A549 (cell line): ENCODE data around the gene POLR3B. TPM values are rescaled to one million over a fixed set of nuclear protein-coding genes. Genes with fewer than 3 reads are reported as not detected.

Experiments used
- ATAC-seq, 2 experiments: fragments of 200-7000 bp in 1 of 2; fragments of >200 bp in 1 of 2; cut with Nextera tagmentation in 1 of 2; cut with Tn5 transposase in 1 of 2; 3 replicates each; pipeline versions ENCODE4 v1.8.0 to v1.9.1; 2018 to 2020; ENCODE audit warnings: mild to moderate bottlenecking in 1 of 2, moderate library complexity in 1 of 2
- CTCF ChIA-PET: fragments of 300-600 bp; sonication (Branson Sonifier 250); formaldehyde crosslinking; extraction: SDS; loops from one replicate; lab custom pipeline; 2021; ENCODE audit warnings: antibody characterized with exemption, inconsistent platforms; lab: Yijun Ruan, JAX
- POLR2A ChIA-PET: fragments of 350-600 bp; formaldehyde crosslinking; extraction: SDS; loops from one replicate; lab custom pipeline; 2021; ENCODE audit warnings: antibody characterized with exemption, inconsistent platforms; lab: Yijun Ruan, JAX
- DNase-seq, 2 experiments: peaks; one replicate each; pipeline versions ENCODE4 v3.0.0 to v3.0.0-alpha.2; 2011 to 2016; ENCODE audit warnings: low read depth in 1 of 2, low spot score in 1 of 2
- FAIRE-seq: peaks from 2 replicates; lab custom pipeline; 2011; peaks lifted over from hg19 to GRCh38; lab: Jason Lieb, UNC
- H3K27ac ChIP-seq, 2 experiments: fragments of >200 bp; sonication (Bioruptor Twin); formaldehyde crosslinking; 3 replicates each; pipeline ENCODE4 v1.5.1; 2016 to 2017
- H3K4me1 ChIP-seq: fragments of >200 bp; sonication (Bioruptor Twin); formaldehyde crosslinking; 3 replicates; pipeline ENCODE4 v1.6.1; 2016
- H3K4me2 ChIP-seq: fragments of >200 bp; sonication (Bioruptor Twin); formaldehyde crosslinking; 3 replicates; pipeline ENCODE4 v1.6.1; 2016
- H3K4me3 ChIP-seq: fragments of >200 bp; sonication (Bioruptor Twin); formaldehyde crosslinking; 3 replicates; pipeline ENCODE4 v1.5.1; 2016
- H3K9me3 ChIP-seq: fragments of >200 bp; sonication (Bioruptor Twin); formaldehyde crosslinking; 3 replicates; pipeline ENCODE4 v1.6.1; 2016
- CBX8 ChIP-seq: fragments of 200-600 bp; sonication (generic); IDR thresholded peaks from 2 replicates; pipeline ENCODE4 v1.6.1; 2016
- CHD4 ChIP-seq: fragments of 200-600 bp; sonication (generic); IDR thresholded peaks from 2 replicates; pipeline ENCODE4 v1.6.1; 2016; ENCODE audit warnings: antibody characterized with exemption, mild to moderate bottlenecking, borderline replicate concordance
- EHF ChIP-seq: fragments of 250-450 bp; sonication (Bioruptor Pico); IDR thresholded peaks from 2 replicates; pipeline ENCODE4 v1.5.0; 2020; ENCODE audit warnings: mild to moderate bottlenecking
- FOSL2 ChIP-seq, 2 experiments: fragments of 450-650 bp in 1 of 2; fragments of >200 bp in 1 of 2; sonication (Bioruptor Twin) in 1 of 2; formaldehyde crosslinking; IDR thresholded peaks; 2 replicates each; pipeline versions ENCODE4 v1.5.0 to v1.6.1; 2016 to 2020; ENCODE audit warnings: mild to moderate bottlenecking in 1 of 2, moderate library complexity in 1 of 2
- FOXS1 ChIP-seq: fragments of 250-450 bp; sonication (Bioruptor Pico); IDR thresholded peaks from 2 replicates; pipeline ENCODE4 v1.5.0; 2020; ENCODE audit warnings: mild to moderate bottlenecking, moderate library complexity
- HOXA7 ChIP-seq: fragments of 250-450 bp; sonication (Bioruptor Pico); IDR thresholded peaks from 2 replicates; pipeline ENCODE4 v1.5.0; 2020; ENCODE audit warnings: mild to moderate bottlenecking, moderate library complexity
- HOXB5 ChIP-seq: fragments of 250-450 bp; sonication (Bioruptor Pico); IDR thresholded peaks from 2 replicates; pipeline ENCODE4 v1.5.0; 2020; ENCODE audit warnings: mild to moderate bottlenecking, moderate library complexity
- MYC ChIP-seq: IDR thresholded peaks from 2 replicates; pipeline ENCODE4 v1.6.1; 2012; ENCODE audit warnings: mild to moderate bottlenecking, inconsistent platforms, low read length, improper control_type of control experiment, borderline replicate concordance
- NFE2L2 ChIP-seq: fragments of 150-350 bp; conservative IDR thresholded peaks from 2 replicates; pipeline ENCODE4 v1.6.1; 2014; ENCODE audit warnings: low read length
- POLR2AphosphoS2 ChIP-seq: conservative IDR thresholded peaks from 2 replicates; pipeline ENCODE4 v1.6.1; 2012; ENCODE audit warnings: low read length, improper control_type of control experiment, inconsistent platforms
- RAD21 ChIP-seq, 2 experiments: fragments of >200 bp in 1 of 2; sonication (Bioruptor Twin) in 1 of 2; formaldehyde crosslinking in 1 of 2; IDR thresholded peaks in 1 of 2; conservative IDR thresholded peaks in 1 of 2; 2 replicates in 1 of 2; 3 replicates in 1 of 2; pipeline ENCODE4 v1.6.1; 2012 to 2018; ENCODE audit warnings: inconsistent platforms in 1 of 2
- RCOR1 ChIP-seq: fragments of 150-350 bp; IDR thresholded peaks from 2 replicates; pipeline ENCODE4 v1.6.1; 2014; ENCODE audit warnings: antibody characterized with exemption, low read length, low read depth
- RFX5 ChIP-seq: fragments of 450-650 bp; IDR thresholded peaks from 2 replicates; pipeline ENCODE4 v1.7.1; 2014; ENCODE audit warnings: antibody characterized with exemption, mild to moderate bottlenecking, moderate library complexity
- SREBF2 ChIP-seq: fragments of 450-650 bp; IDR thresholded peaks from 2 replicates; pipeline ENCODE4 v1.6.1; 2014; ENCODE audit warnings: mild to moderate bottlenecking, moderate library complexity
- TP53 ChIP-seq: fragments of 250-450 bp; sonication (Bioruptor Pico); IDR thresholded peaks from 2 replicates; pipeline ENCODE4 v1.5.0; 2021; ENCODE audit warnings: mild to moderate bottlenecking, moderate library complexity
- ZFP36 ChIP-seq: fragments of 450-650 bp; IDR thresholded peaks from 2 replicates; pipeline ENCODE4 v1.6.1; 2014; ENCODE audit warnings: borderline replicate concordance; ENCODE audit not compliant: partially characterized antibody
- WGBS: methylation state at CpG from one replicate; pipeline ENCODE4 v1.1.6; 2017; ENCODE audit errors: missing lambda C conversion rate; 5-methylcytosine and 5-hydroxymethylcytosine counted together
- polyA plus RNA-seq, 4 experiments: library from polyadenylated mRNA; depleted of rRNA in 3 of 4; stranded (reverse); fragments of >200 nt; fragmentation: RNase III in 1 of 4; extraction: RNeasy Plus Mini Kit Qiagen cat#74134 plus additional on column Dnase treatment in 1 of 4; gene quantifications; 2 replicates in 3 of 4; 3 replicates in 1 of 4; pipeline ENCODE4 v1.2.3, GENCODE V29; 2011 to 2017
- TF ChIP-seq, protein P1 (sequence below): IDR thresholded peaks from 2 replicates; pipeline ENCODE4 v1.6.1; 2012; ENCODE audit warnings: low read depth, borderline replicate concordance
- TF ChIP-seq, protein P2 (sequence below): IDR thresholded peaks from 2 replicates; pipeline ENCODE4 v1.6.1; 2012
- TF ChIP-seq, protein P3 (sequence below): fragments of 450-650 bp; IDR thresholded peaks from 2 replicates; pipeline ENCODE4 v1.6.1; 2014; ENCODE audit warnings: antibody characterized with exemption
- TF ChIP-seq, protein P4 (sequence below): fragments of 200-600 bp; sonication (generic); IDR thresholded peaks from 2 replicates; pipeline ENCODE4 v1.6.1; 2016; ENCODE audit warnings: antibody characterized with exemption, mild to moderate bottlenecking, moderate library complexity
- TF ChIP-seq, protein P5 (sequence below): fragments of 250-450 bp; sonication (Bioruptor Pico); IDR thresholded peaks from 2 replicates; pipeline ENCODE4 v1.5.0; 2021; ENCODE audit warnings: mild to moderate bottlenecking, moderate library complexity, borderline replicate concordance

Gene POLR3B
- polyA plus RNA-seq, 2 of the 4 experiments (the other 2 are of a cell fraction): 5.4 to 10.7 TPM

DNA sequence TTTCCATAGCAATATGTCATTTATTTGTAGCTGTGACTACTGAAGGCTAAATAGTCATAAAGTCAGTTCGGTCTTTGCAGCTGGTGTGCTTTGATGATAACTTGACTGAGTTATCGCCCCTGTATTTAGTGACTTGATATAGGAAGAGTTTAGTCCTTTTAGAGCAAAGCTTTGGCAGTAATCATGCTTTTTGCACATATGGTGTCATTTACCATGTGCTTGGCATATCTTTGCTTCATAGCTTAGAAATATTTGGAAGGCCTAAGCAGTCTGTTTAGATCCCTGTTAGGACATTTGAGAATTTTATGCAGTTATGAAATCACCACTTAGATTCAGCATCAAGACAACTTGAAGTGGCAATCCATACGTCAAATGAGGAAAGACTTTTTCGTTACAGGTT, 31.6 kb downstream of the POLR3B start (continued):
- TF ChIP-seq, protein P1, sequence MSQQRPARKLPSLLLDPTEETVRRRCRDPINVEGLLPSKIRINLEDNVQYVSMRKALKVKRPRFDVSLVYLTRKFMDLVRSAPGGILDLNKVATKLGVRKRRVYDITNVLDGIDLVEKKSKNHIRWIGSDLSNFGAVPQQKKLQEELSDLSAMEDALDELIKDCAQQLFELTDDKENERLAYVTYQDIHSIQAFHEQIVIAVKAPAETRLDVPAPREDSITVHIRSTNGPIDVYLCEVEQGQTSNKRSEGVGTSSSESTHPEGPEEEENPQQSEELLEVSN: no peak
- no peak for TF ChIP-seq RAD21 (conservative IDR thresholded peaks at IDR 0.05 in 1 of 2, IDR thresholded peaks at IDR 0.05 in 1 of 2)
- no peak for TF ChIP-seq ZFP36
- TF ChIP-seq EHF: no peak

DNA sequence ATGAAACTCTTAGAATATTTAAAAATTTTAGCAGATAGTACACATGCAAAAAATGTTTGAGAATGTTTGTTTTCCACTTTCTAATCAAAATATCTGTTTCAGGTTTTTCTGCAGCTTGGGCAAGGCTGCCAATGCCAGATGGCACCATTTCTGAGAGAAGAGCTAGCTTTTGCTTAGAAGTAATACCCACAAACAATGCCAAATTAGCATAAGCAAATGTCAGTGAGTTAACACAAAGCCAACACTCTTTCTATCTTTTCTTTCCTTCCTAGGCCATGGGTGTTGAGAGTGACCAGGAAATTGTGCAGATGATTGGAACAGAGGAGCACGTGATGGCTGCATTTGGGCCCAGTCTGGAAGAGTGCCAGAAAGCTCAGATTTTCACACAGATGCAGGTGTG, 35.2 kb downstream of the POLR3B start:
- DNase-seq (no peak), FAIRE-seq (peak; percentile 32), ATAC-seq (no peak)
- ChIA-PET CTCF (interaction anchor here (0.7 to 2.5 kb wide), 4 partner anchors 15 to 449 kb away, joined by 3 to 9 read pairs (median 6); no protein-coding TSS in a partner anchor), POLR2A (no interaction called here)
- Histone ChIP-seq H3K4me2 (no peak overlapping the region), H3K4me3 (no peak overlapping the region), H3K27ac (no peak overlapping the region), H3K9me3 (no peaks in the 10 kb centered on the region), H3K4me1 (no peaks in the 10 kb centered on the region)
- 91% methylated on average over 1 of the region's 1 CpG for WGBS
- TF ChIP-seq, protein P2, sequence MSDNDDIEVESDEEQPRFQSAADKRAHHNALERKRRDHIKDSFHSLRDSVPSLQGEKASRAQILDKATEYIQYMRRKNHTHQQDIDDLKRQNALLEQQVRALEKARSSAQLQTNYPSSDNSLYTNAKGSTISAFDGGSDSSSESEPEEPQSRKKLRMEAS: no peak
- TF ChIP-seq, protein P3, sequence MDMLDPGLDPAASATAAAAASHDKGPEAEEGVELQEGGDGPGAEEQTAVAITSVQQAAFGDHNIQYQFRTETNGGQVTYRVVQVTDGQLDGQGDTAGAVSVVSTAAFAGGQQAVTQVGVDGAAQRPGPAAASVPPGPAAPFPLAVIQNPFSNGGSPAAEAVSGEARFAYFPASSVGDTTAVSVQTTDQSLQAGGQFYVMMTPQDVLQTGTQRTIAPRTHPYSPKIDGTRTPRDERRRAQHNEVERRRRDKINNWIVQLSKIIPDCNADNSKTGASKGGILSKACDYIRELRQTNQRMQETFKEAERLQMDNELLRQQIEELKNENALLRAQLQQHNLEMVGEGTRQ: no peak
- TF ChIP-seq CHD4 (no peak), NFE2L2 (no peak), FOSL2 (IDR thresholded peaks at IDR 0.05) (no peak), FOSL2 (CRISPR knock-in tag; IDR thresholded peaks at IDR 0.05) (no peak), TP53 (CRISPR knock-in tag) (no peak), HOXA7 (CRISPR knock-in tag) (no peak), SREBF2 (no peak), MYC (no peak), CBX8 (no peak), POLR2AphosphoS2 (no peak), HOXB5 (CRISPR knock-in tag) (no peak), RAD21 (conservative IDR thresholded peaks at IDR 0.05 in 1 of 2, IDR thresholded peaks at IDR 0.05 in 1 of 2) (no peak), RFX5 (no peak), RCOR1 (no peak), FOXS1 (CRISPR knock-in tag) (no peak)
- TF ChIP-seq, protein P4, sequence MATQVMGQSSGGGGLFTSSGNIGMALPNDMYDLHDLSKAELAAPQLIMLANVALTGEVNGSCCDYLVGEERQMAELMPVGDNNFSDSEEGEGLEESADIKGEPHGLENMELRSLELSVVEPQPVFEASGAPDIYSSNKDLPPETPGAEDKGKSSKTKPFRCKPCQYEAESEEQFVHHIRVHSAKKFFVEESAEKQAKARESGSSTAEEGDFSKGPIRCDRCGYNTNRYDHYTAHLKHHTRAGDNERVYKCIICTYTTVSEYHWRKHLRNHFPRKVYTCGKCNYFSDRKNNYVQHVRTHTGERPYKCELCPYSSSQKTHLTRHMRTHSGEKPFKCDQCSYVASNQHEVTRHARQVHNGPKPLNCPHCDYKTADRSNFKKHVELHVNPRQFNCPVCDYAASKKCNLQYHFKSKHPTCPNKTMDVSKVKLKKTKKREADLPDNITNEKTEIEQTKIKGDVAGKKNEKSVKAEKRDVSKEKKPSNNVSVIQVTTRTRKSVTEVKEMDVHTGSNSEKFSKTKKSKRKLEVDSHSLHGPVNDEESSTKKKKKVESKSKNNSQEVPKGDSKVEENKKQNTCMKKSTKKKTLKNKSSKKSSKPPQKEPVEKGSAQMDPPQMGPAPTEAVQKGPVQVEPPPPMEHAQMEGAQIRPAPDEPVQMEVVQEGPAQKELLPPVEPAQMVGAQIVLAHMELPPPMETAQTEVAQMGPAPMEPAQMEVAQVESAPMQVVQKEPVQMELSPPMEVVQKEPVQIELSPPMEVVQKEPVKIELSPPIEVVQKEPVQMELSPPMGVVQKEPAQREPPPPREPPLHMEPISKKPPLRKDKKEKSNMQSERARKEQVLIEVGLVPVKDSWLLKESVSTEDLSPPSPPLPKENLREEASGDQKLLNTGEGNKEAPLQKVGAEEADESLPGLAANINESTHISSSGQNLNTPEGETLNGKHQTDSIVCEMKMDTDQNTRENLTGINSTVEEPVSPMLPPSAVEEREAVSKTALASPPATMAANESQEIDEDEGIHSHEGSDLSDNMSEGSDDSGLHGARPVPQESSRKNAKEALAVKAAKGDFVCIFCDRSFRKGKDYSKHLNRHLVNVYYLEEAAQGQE: no peak
- TF ChIP-seq, protein P5, sequence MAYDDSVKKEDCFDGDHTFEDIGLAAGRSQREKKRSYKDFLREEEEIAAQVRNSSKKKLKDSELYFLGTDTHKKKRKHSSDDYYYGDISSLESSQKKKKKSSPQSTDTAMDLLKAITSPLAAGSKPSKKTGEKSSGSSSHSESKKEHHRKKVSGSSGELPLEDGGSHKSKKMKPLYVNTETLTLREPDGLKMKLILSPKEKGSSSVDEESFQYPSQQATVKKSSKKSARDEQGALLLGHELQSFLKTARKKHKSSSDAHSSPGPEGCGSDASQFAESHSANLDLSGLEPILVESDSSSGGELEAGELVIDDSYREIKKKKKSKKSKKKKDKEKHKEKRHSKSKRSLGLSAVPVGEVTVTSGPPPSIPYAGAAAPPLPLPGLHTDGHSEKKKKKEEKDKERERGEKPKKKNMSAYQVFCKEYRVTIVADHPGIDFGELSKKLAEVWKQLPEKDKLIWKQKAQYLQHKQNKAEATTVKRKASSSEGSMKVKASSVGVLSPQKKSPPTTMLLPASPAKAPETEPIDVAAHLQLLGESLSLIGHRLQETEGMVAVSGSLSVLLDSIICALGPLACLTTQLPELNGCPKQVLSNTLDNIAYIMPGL: no peak
